Stimulated activated memory B cell treated with anti-CD40 and anti-IgM and Interleukin-4, amounts not matched to agents 10 μg/mL and 1 μg/mL and 100 μg/mL, for 72 hours (primary cell): ENCODE measurements around the gene ETV6.
A peak's percentile ranks its signal among the peaks of the same experiment; 100 is the strongest.

Experiments used
- ATAC-seq: fragments of 150-1000 bp; cut with Tn5 transposase; 2 replicates; pipeline ENCODE4 v1.10.0; 2021
- H3K27ac Mint-ChIP-seq: one replicate; pipeline ENCODE4 v1.8.0; 2022; ENCODE audit warnings: mild to moderate bottlenecking, mixed read lengths
- H3K27me3 Mint-ChIP-seq: one replicate; pipeline ENCODE4 v1.8.0; 2022; ENCODE audit warnings: mixed read lengths
- H3K36me3 Mint-ChIP-seq: one replicate; pipeline ENCODE4 v1.8.0; 2022; ENCODE audit warnings: mixed read lengths
- H3K4me1 Mint-ChIP-seq: one replicate; pipeline ENCODE4 v1.8.0; 2022; ENCODE audit warnings: mixed read lengths
- H3K4me3 Mint-ChIP-seq: one replicate; pipeline ENCODE4 v1.8.0; 2022; ENCODE audit warnings: mild to moderate bottlenecking, moderate library complexity, mixed read lengths
- H3K9me3 Mint-ChIP-seq: one replicate; pipeline ENCODE4 v1.8.0; 2022; ENCODE audit warnings: mixed read lengths

The ETV6 gene

DNA sequence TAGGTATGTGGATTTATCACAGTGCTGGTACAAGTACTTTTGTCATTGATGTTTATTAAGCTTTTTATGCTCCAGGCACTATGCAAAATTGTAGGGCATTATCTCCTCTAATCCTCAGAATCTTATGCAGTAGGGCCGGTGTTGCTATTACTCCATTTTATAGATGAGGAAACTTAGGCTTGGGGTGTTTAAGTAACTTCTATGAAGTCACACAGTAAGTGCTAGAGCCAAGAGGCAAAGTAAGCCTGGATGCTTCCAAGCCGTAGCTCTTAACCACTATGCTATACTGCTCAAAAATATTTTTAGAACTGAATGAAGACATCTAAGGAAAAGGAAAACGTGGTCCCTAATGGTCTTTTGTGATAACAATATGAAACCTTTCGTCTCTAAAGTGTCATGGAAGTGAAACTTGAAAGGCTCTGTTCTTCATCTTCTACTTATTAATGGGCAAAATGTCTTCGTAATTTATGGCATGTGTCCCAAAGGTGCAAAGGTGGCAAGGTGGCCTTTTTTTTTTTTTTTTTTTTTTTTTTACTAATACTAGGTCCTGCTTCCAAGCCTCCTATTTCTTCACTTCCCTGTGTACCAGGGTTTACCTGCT is 85.2 kb downstream of the ETV6 start:
- peaks cover 100% of the 10 kb centered on the region for H3K4me1 Mint-ChIP-seq
- no peaks in the 10 kb centered on the region for H3K27me3 Mint-ChIP-seq
- peaks cover 47% of the 10 kb centered on the region for H3K36me3 Mint-ChIP-seq
- H3K27ac Mint-ChIP-seq, result peak overlapping the region; percentile 99
- no peak for ATAC-seq
- no peak overlapping the region for H3K4me3 Mint-ChIP-seq
- H3K9me3 Mint-ChIP-seq, result no peaks in the 10 kb centered on the region

DNA sequence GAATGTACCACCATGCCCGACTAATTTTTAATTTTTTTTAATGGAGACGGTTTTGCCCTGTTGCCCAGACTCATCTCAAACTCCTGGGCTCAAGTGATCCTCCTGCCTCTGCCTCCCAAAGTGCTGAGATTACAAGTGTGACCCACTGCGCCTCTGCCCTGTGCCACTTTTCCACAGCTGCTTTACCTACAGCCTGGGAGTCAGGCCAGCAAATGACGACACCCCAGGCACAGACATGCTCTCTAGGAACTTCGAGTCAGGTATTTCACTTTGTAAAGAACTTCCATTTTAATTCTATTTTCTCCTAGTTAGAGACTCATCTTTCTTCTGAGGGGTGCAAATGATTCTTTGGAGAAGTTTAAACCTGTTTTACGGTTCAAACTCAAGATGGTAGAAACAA is 89.0 kb downstream of the ETV6 start:
- H3K27me3 Mint-ChIP-seq, result no peaks in the 10 kb centered on the region
- H3K9me3 Mint-ChIP-seq, result no peaks in the 10 kb centered on the region
- peak overlapping the region; percentile 99 for H3K27ac Mint-ChIP-seq
- no peak for ATAC-seq
- peaks cover 93% of the 10 kb centered on the region for H3K4me1 Mint-ChIP-seq
- H3K36me3 Mint-ChIP-seq, result peaks cover 48% of the 10 kb centered on the region
- H3K4me3 Mint-ChIP-seq, result no peak overlapping the region

GRCh38 chr12:11739980-11740577 is 90.6 kb downstream of the ETV6 start:
- peak; percentile 81 for ATAC-seq
- H3K4me3 Mint-ChIP-seq, result peak overlapping the region; percentile 46
- H3K27ac Mint-ChIP-seq, result peak overlapping the region; percentile 99
- no peaks in the 10 kb centered on the region for H3K9me3 Mint-ChIP-seq
- peaks cover 93% of the 10 kb centered on the region for H3K4me1 Mint-ChIP-seq
- H3K27me3 Mint-ChIP-seq, result no peaks in the 10 kb centered on the region
- H3K36me3 Mint-ChIP-seq, result peaks cover 47% of the 10 kb centered on the region

DNA sequence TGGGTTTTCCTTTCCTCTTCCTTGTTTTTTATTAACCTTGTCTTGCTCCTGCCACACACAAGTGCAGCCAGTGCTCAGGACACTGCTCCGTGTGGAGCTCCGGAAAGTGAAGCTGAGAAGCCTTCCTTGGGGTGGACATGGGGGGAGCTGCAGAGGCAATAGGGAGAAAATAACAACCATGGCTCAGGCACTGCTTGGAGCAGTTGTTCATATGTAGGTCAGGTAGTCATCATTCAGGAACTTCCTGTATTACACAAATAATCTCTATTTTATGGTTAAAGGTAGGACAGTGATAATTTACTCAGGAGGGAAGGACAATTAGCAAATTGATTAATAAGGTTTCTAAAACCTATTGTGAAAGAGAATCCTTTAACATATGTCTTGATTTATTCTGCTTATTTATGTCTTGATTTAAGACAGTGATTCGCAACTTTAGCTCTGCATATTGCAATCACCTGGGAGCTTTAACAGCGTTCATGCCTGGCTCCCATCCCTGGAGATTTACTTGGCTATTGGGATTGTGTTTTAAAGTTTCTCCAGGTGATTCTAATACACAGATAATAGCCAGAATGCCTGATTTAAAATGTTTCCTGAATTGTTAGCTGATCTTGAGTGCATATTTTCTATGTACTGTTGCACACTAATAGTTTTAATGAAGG is 92.1 kb downstream of the ETV6 start:
- Mint-ChIP-seq H3K27ac (peak overlapping the region; percentile 99), H3K27me3 (no peaks in the 10 kb centered on the region), H3K4me3 (no peak overlapping the region), H3K36me3 (peaks cover 36% of the 10 kb centered on the region), H3K9me3 (no peaks in the 10 kb centered on the region), H3K4me1 (peaks cover 93% of the 10 kb centered on the region)
- no peak for ATAC-seq

DNA sequence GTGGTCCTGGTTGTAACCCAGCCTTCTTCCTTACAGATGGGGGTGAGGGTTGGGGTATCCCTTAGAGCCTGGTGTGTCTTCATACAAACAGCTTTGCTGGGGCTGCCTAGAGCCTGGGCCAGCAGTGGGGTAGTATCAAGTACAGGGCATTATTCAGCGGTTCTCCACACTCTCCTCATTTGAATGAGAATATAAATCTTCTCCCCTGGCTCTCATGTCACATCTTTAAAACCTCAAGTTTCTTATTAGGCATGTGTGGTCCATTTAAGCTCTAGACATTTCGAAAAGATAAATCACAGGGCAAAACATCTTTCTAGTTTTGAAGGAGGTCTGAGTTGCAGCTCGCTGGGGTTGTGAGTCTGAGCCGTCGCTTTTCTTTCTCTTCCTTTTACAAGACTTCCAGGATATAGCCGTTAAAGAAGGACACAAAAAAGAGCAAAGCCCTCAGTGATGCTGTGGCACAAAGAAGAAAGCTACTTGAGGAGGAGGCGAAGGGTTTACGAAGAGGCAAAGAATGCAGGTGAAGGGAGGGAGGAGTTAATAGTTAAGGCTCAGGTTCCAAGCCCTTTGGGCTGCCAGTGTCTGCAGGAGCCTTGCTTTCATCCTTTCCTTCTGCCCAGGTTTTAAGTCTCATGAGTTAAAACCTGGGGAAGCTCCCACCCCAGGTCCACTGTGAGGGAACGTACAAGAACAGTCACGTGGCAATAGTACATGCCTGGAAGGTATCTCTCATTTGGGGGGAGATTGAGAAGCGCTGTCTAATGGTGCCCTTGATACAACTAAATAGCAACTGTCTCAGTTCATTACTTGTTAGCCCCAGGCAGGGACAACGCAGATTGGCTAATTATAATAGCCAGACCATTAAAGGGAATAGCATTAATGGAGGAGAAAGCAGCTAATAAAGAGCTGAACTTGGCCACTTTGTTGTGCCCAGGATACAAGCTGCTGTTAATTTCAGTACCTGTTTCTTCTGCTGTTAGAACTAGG is 94.2 kb downstream of the ETV6 start:
- Mint-ChIP-seq H3K27me3 (no peaks in the 10 kb centered on the region), H3K4me3 (peak overlapping the region; percentile 2), H3K9me3 (no peaks in the 10 kb centered on the region), H3K36me3 (peaks cover 27% of the 10 kb centered on the region), H3K27ac (peak overlapping the region; percentile 99), H3K4me1 (peaks cover 92% of the 10 kb centered on the region)
- ATAC-seq, result no peak

DNA sequence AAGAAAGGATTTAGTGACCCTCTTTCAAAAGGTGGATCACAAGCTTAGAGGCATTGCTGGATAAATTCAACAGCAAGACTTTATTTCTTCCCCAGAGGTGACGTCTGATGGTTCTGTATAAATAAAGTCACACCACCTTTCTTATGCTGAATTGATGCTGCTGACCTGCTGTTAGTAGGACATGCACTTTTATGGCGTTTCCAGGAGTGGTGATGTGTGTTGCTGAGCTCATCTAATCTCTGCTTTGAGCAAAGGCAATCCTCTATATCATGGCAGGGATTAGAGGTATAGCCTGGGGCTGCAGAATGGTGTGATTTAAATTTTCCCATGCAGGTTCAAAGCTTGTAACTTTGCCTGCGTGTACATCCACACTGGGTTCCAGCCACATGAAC is 94.9 kb downstream of the ETV6 start:
- no peaks in the 10 kb centered on the region for H3K27me3 Mint-ChIP-seq
- no peaks in the 10 kb centered on the region for H3K9me3 Mint-ChIP-seq
- peaks cover 28% of the 10 kb centered on the region for H3K36me3 Mint-ChIP-seq
- peak overlapping the region; percentile 99 for H3K27ac Mint-ChIP-seq
- peaks cover 92% of the 10 kb centered on the region for H3K4me1 Mint-ChIP-seq
- H3K4me3 Mint-ChIP-seq, result no peak overlapping the region
- ATAC-seq, result no peak

DNA sequence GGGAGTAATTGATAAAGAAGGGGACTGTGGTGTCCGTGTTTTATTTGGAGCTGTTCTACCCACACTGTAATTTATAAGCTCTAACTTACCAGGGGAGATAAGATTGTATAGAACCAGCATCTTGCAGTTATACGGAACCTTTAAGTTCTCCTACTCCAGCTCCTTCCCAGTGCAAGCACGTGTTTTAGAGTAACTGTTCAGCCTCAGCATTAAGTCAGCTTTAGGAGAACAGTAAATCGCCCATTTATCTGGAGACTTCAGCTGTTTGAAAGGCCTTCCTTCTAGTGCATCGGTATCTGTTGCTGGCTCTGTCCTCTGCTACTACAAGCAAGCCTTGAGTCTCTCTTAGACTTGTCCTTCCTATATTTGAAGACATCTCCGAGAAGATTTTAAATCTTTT is 95.6 kb downstream of the ETV6 start:
- H3K27me3 Mint-ChIP-seq, result no peaks in the 10 kb centered on the region
- peaks cover 92% of the 10 kb centered on the region for H3K4me1 Mint-ChIP-seq

DNA sequence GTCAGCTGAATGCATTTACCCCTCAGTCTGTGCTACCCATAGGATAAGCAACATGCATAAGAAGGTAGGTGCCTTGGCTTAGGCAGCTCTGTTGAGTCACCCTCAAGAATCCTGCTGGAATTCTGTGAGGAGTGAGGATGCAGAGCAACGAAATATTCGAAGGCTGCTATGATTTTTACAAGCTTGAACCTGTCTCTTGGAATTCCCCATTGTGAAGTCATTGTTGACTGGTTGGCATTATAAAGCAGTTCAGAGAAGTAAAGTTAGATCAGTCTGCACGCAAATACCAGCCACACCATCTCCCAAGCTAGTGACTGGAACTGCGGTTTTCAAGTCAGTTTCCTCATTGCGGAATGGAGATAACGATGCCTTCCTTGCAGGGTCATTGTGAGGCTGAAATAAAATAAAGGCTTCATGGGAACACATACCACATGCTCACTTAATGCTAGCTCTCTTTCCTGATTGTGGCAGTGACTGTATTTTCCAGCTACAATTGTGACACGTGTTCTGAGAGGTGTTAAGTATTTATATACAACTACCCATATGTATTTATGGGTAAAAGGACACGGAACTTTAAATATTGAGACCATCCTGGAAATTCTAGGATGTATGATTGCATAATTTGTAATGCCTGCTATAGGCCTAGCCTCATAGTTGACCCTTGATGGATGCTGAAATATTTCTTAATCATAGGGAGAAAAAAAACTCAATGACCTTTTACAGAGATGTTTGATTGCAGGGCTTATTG is 96.7 kb downstream of the ETV6 start:
- Mint-ChIP-seq H3K4me1 (peaks cover 89% of the 10 kb centered on the region), H3K36me3 (peaks cover 30% of the 10 kb centered on the region), H3K4me3 (peak overlapping the region; percentile 41), H3K27ac (peak overlapping the region; percentile 99), H3K27me3 (no peaks in the 10 kb centered on the region), H3K9me3 (no peaks in the 10 kb centered on the region)
- ATAC-seq, result peak; percentile 85

More for the DNA sequence above, 95.6 kb downstream of the ETV6 start:
- peak overlapping the region; percentile 99 for H3K27ac Mint-ChIP-seq
- no peaks in the 10 kb centered on the region for H3K9me3 Mint-ChIP-seq
- no peak overlapping the region for H3K4me3 Mint-ChIP-seq
- H3K36me3 Mint-ChIP-seq, result peaks cover 29% of the 10 kb centered on the region
- no peak for ATAC-seq

DNA sequence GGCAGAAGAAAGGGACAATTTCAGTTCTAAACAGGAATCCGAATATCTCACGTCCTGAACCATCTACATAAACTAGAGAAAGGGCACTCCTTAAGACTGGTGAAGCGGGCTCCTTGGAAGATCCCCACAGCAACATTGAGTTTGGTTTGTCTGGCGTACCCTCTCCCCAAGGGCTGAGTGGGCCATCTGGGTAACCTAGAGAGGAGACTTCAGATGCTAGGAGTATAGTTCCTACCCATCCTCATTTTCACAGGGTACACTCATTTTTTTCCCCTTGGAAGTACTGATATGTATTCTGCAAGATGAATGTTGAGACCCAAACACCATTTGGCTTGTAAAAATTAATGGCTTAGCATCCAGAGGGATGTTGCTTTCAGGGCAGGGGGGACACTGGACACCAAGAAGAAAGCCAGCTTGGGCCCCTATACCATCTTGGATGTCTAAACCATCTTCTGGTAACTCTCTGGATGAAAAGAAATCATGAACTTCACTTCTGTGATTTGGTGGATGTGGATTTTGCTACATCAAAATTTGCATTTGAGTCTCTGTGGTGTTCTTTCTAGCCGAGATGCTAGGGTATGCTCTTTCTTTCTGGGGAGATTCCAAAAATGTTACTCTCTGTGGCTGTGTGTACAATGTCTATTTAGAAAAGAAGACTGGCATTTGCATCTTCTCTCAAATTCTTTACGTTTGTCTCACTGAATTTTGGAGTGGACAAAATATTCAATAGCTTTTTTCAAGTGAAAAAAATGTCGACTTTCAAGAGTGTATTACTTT is 97.7 kb downstream of the ETV6 start:
- Mint-ChIP-seq H3K9me3 (no peaks in the 10 kb centered on the region), H3K36me3 (peaks cover 34% of the 10 kb centered on the region), H3K4me3 (peak overlapping the region; percentile 41), H3K27ac (peak overlapping the region; percentile 99), H3K4me1 (peaks cover 89% of the 10 kb centered on the region), H3K27me3 (no peaks in the 10 kb centered on the region)
- no peak for ATAC-seq

DNA sequence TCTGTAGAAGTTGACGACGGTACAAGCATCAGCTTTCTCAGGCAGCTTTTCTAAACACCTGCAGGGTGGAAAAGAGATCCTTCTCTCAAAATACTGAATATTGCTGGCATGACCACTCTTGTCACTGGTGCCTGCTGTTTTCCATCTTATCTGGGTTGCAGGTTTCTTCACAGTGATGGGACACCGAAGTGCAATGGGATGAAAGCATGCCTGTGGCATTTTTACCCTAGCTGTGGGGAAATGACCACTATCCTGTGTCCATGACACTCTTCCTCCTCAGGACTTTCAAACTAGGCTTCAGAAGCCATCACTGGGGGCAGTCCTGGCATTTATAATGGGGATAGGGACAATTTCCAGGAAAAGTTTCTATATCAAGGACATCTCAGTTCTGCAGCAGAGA is 98.5 kb downstream of the ETV6 start:
- peaks cover 95% of the 10 kb centered on the region for H3K4me1 Mint-ChIP-seq

GRCh38 chr12:11748903-11749302 is 99.4 kb downstream of the ETV6 start:
- no peak for ATAC-seq
- peak overlapping the region; percentile 99 for H3K27ac Mint-ChIP-seq
- peaks cover 95% of the 10 kb centered on the region for H3K4me1 Mint-ChIP-seq
- H3K4me3 Mint-ChIP-seq, result peak overlapping the region; percentile 66
- H3K9me3 Mint-ChIP-seq, result no peaks in the 10 kb centered on the region
- H3K27me3 Mint-ChIP-seq, result no peaks in the 10 kb centered on the region
- peaks cover 42% of the 10 kb centered on the region for H3K36me3 Mint-ChIP-seq

More for the DNA sequence above, 98.5 kb downstream of the ETV6 start:
- peak overlapping the region; percentile 99 for H3K27ac Mint-ChIP-seq
- peaks cover 41% of the 10 kb centered on the region for H3K36me3 Mint-ChIP-seq
- no peaks in the 10 kb centered on the region for H3K27me3 Mint-ChIP-seq
- no peak for ATAC-seq
- H3K4me3 Mint-ChIP-seq, result no peak overlapping the region
- no peaks in the 10 kb centered on the region for H3K9me3 Mint-ChIP-seq

- peaks cover 51% of the 10 kb centered on the region for H3K36me3 Mint-ChIP-seq
- ATAC-seq, result peak; percentile 74
- peaks cover 83% of the 10 kb centered on the region for H3K4me1 Mint-ChIP-seq
- H3K27me3 Mint-ChIP-seq, result no peaks in the 10 kb centered on the region
- H3K9me3 Mint-ChIP-seq, result no peaks in the 10 kb centered on the region
- H3K27ac Mint-ChIP-seq, result peak overlapping the region; percentile 99
- H3K4me3 Mint-ChIP-seq, result peak overlapping the region; percentile 66
Observed at GRCh38 chr12:11749943-11750690, 100.6 kb downstream of the ETV6 start.

DNA sequence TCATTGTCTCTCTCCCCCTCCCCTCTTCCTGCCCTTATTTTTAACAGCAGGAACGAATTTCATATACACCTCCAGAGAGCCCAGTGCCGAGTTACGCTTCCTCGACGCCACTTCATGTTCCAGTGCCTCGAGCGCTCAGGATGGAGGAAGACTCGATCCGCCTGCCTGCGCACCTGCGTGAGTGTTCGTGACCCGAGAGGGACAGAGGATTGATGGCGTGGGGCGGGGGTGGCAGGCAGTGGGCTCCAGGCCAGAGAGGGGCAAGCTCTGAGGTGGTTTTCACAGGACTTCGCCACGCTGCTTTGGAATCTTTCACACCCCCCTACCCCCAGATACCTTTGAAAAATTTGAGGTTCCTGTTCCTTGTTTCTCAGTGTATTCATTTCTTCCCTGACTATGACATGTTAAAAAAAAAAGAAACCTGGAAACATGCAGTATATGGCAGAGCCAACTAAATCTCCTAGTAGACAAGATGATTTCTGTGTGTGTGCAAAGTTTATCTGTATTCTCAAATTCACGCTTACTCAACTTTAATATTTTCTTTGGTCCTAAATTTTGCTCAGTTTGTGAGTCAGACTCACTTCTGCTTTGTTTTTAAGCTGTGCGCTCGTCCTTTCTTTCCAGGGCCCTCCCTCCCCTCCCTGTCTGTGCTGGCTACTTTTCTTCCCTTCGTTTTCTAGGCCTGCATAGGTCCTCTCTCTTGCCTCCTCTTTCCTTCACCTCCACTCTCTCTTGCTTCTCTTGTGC is 103.1 kb downstream of the ETV6 start:
- Mint-ChIP-seq H3K36me3 (peaks cover 61% of the 10 kb centered on the region), H3K4me1 (peaks cover 79% of the 10 kb centered on the region), H3K9me3 (no peaks in the 10 kb centered on the region), H3K4me3 (peak overlapping the region; percentile 45), H3K27ac (peak overlapping the region; percentile 99), H3K27me3 (no peaks in the 10 kb centered on the region)
- ATAC-seq, result no peak
